ENCODE measurements around the gene BCKDHB.

GRCh38 chr6:80316686-80317231 is 210.3 kb downstream of the BCKDHB start:
- no peak for TF ChIP-seq CTCF (IDR thresholded peaks at IDR 0.05)
- no peak for TF ChIP-seq POLR2A (IDR thresholded peaks at IDR 0.05)
